ENCODE data around the gene DIO1. TPM values are rescaled to one million over a fixed set of nuclear protein-coding genes. Genes with fewer than 3 reads are reported as not detected.

DIO1 gene
- total RNA-seq, 2 donors from 2014 or later = not detected

DNA sequence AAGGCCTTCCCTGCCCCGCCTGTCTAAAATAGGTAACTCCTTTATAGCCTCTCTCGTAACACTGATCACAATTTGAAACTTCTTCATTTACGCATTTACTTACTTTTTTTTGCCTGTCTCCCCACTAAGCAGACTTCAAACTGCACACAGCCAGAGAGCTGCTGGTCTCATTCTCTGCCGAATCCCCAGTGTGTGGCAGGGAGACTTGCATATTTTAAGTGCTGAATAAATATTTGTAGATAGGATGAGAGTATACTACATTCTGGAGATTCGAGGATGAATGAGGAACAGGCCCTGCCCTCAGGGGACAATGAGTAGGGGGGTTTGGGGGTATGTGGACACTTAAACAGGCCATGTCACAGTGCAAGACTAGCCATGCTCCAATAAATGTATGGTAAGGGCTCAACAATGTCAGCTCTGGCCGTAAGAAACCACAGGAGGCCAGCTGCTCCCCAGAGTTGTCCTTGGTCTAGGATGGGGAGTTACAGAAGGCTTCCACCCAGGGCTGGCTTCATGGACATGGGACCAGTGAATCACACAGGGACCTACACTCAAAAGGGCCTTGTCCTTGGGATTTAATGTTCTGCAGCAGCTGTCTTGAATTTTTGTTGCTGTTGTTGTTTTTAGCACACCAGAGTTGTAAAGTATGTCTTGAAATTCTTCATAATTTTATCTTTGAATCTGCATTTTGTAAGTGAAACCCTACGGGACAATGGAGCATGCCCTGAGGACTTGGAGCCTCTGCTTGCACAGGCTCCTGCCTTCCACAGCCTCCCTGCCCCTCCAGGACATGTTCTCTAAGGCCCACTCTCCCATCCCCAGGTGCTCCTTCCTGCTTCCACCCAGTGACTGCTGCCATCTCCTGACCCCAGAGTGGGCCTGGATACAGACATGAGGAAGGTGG, 8.5 kb downstream of the DIO1 start:
- H3K9me3 ChIP-seq (ENCODE audit: control insufficient read depth, low read length, poor library complexity, severe bottlenecking) = no peaks in the 10 kb centered on the region
- DNase-seq = no peak
- Mint-ChIP-seq H3K36me3 (ENCODE audit: low read depth) (no peaks in the 10 kb centered on the region), H3K27ac (no peak overlapping the region), H3K27me3 (no peaks in the 10 kb centered on the region), H3K4me3 (no peak overlapping the region), H3K4me1 (peaks cover 2% of the 10 kb centered on the region)
- no peak for ATAC-seq

DNA sequence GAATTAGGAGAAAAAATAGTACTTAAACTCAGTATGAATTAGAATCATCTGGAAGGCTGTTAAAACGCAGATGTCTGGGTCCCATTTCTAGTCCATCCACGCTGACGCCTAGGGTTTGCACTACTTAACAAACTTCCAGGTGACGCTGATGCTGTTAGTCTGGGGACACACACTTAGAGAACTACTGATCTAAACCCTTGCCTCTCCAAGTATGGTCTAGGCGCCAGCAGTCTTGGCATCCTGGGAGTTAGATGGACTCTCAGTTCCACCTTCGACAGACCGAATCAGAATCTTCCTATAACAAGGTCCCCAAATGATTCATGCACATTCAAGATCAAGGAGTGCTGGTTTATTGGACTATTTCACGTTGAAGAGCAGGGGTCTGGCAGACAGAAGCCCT, 11.5 kb downstream of the DIO1 start:
- peaks cover 2% of the 10 kb centered on the region for H3K4me1 Mint-ChIP-seq
- DNase-seq (no peak), ATAC-seq (no peak)
- H3K36me3 Mint-ChIP-seq (ENCODE audit: low read depth) = no peaks in the 10 kb centered on the region
- no peaks in the 10 kb centered on the region for H3K27me3 Mint-ChIP-seq
- no peaks in the 10 kb centered on the region for H3K9me3 ChIP-seq (ENCODE audit: control insufficient read depth, low read length, poor library complexity, severe bottlenecking)
- no peak overlapping the region for H3K4me3 Mint-ChIP-seq
- H3K27ac Mint-ChIP-seq = no peak overlapping the region

DNA sequence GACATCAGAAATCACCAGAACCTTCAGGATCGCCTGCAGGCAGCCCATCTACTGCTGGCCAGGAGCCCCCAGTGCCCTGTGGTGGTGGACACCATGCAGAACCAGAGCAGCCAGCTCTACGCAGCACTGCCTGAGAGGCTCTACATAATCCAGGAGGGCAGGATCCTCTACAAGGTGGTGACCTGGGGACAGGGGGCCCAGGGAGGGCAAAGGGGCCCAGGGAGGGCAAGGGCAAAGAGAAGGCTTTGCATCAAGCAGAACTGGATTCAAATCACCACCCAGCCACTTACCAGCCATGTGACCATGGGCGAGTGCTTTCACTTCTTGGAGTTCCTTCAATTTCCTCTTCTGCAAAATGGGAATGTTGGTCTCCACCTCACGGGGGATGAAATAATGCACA, 12.1 kb downstream of the DIO1 start:
- no peaks in the 10 kb centered on the region for H3K9me3 ChIP-seq (ENCODE audit: control insufficient read depth, low read length, poor library complexity, severe bottlenecking)
- Mint-ChIP-seq H3K27ac (no peak overlapping the region), H3K4me3 (no peak overlapping the region), H3K36me3 (ENCODE audit: low read depth) (no peaks in the 10 kb centered on the region), H3K4me1 (peaks cover 2% of the 10 kb centered on the region), H3K27me3 (no peaks in the 10 kb centered on the region)
- ATAC-seq (no peak), DNase-seq (no peak)

DNA sequence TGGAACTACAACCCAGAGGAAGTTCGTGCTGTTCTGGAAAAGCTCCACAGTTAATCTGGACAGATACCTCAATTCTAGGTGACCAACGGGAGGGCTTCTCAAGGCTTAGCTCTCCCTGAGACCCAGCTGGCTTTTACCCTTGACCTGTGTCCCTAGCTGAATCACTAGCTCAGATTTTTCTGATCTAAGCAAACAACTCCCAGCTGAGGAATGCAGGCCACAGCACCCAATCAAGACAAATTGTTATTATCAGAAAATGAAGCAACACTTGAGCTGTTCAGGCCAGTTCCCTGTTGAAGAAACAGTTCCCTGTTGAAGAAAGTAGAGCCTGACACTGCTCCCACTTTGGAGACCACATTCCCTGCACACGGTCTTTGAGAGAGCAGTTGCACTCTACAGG, 16.0 kb downstream of the DIO1 start:
- Mint-ChIP-seq H3K36me3 (ENCODE audit: low read depth) (peaks cover 4% of the 10 kb centered on the region), H3K27ac (no peak overlapping the region), H3K4me3 (no peak overlapping the region), H3K27me3 (no peaks in the 10 kb centered on the region), H3K4me1 (no peaks in the 10 kb centered on the region)
- ATAC-seq (no peak), DNase-seq (no peak)
- no peaks in the 10 kb centered on the region for H3K9me3 ChIP-seq (ENCODE audit: control insufficient read depth, low read length, poor library complexity, severe bottlenecking)

DNA sequence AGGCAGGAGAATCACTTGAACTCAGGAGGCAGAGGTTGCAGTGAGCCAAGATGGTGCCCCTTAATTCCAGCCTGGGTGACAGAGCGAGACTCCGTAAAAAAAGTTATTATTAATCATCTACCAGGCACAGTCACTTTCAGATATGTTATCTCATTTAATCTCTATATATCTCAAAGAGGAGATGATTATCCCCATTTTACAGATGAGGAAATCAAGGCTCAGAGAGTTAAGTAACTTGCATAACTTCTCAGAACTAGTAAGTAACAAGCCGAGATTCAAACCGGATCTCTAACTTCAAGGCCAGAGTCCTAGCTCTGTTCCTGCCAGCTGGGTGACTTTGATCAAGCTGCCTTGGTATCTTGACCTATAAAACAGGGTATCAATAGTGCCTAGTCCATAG, 17.5 kb downstream of the DIO1 start:
- Mint-ChIP-seq H3K4me3 (no peak overlapping the region), H3K36me3 (ENCODE audit: low read depth) (peaks cover 4% of the 10 kb centered on the region), H3K4me1 (no peaks in the 10 kb centered on the region), H3K27me3 (no peaks in the 10 kb centered on the region), H3K27ac (no peak overlapping the region)
- ATAC-seq = no peak
- DNase-seq = no peak
- H3K9me3 ChIP-seq (ENCODE audit: control insufficient read depth, low read length, poor library complexity, severe bottlenecking) = no peaks in the 10 kb centered on the region

DNA sequence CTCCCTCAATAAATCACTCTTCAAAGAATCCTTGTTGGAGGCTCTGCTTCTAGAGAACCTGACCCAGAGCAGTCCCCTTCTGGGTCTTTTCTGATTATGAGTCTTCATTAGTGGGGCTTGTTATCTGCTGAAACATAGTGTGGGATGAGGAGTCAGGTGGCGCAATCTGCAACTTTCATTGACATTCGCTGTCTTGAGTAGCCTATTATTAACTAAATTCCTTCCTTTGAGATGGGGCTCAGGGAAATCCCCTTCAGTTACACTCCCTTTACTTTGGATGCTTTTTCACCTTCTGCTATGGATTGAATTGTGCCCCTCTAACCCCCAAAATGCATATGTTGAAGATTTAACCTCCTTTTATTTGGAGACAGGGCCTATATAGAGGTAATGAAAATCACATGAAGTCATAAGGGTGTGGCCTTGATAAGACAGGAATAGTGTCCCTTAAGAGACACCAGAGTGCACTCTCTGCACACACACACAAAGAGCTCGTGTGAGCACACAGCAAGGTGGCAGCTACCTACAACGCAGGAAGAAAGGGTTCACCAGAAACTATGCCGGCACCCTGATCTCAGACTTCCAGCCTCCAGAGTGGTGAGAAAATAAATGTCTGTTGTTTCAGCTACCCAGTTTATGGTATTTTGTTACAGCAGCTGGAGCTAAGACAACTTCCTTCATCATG, 19.5 kb downstream of the DIO1 start:
- Mint-ChIP-seq H3K4me1 (no peaks in the 10 kb centered on the region), H3K27me3 (no peaks in the 10 kb centered on the region), H3K36me3 (ENCODE audit: low read depth) (peaks cover 6% of the 10 kb centered on the region), H3K4me3 (no peak overlapping the region), H3K27ac (no peak overlapping the region)
- DNase-seq (no peak), ATAC-seq (no peak)
- no peaks in the 10 kb centered on the region for H3K9me3 ChIP-seq (ENCODE audit: control insufficient read depth, low read length, poor library complexity, severe bottlenecking)

DNA sequence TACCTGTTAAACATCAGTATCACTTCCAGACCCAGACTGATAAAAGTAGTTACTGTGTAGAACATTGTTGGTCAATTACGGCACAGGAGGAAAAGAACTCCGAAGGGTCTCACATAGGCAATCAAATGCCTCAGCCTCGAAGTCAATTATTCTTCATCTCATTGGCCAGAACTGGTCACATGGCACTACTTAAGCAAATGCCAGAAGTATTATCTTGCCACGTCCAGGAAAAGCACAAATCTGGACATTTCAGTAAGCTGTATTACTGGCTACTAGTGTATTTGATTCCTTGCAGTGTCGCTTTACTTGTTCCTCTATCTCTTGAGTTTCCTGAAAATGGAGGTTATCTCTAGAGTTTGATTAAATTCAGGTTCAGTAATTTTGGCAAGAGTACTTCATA, 24.4 kb downstream of the DIO1 start:
- H3K4me1 Mint-ChIP-seq = peaks cover 5% of the 10 kb centered on the region
- no peaks in the 10 kb centered on the region for H3K27me3 Mint-ChIP-seq

DNA sequence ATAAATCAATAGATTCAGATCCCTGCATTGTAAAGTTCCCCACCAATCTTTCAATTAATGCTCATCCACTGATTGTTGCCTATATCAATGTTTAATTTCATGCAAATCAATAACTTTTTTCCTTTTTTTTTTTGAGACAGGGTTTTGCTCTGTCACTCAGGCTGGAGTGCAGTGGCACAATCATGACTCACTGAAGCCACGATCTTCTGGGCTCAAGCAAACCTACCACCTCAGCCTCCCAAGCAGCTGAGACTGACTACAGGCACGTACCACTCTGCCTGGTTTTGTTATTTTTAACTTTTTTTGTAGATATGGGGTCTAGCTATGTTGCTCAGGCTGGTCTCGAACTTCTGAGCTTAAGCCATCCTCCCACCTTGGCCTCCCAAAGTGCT, 25.7 kb downstream of the DIO1 start:
- peaks cover 5% of the 10 kb centered on the region for H3K4me1 Mint-ChIP-seq
- no peak for ATAC-seq
- no peak overlapping the region for H3K4me3 Mint-ChIP-seq
- no peaks in the 10 kb centered on the region for H3K27me3 Mint-ChIP-seq
- peak overlapping the region; percentile 73 for H3K27ac Mint-ChIP-seq
- H3K36me3 Mint-ChIP-seq (ENCODE audit: low read depth) = peaks cover 2% of the 10 kb centered on the region
- no peak for DNase-seq
- no peaks in the 10 kb centered on the region for H3K9me3 ChIP-seq (ENCODE audit: control insufficient read depth, low read length, poor library complexity, severe bottlenecking)

More for the DNA sequence above, 24.4 kb downstream of the DIO1 start:
- DNase-seq (no peak), ATAC-seq (no peak)
- no peak overlapping the region for H3K27ac Mint-ChIP-seq
- peaks cover 2% of the 10 kb centered on the region for H3K36me3 Mint-ChIP-seq (ENCODE audit: low read depth)
- no peaks in the 10 kb centered on the region for H3K9me3 ChIP-seq (ENCODE audit: control insufficient read depth, low read length, poor library complexity, severe bottlenecking)
- H3K4me3 Mint-ChIP-seq = no peak overlapping the region

DNA sequence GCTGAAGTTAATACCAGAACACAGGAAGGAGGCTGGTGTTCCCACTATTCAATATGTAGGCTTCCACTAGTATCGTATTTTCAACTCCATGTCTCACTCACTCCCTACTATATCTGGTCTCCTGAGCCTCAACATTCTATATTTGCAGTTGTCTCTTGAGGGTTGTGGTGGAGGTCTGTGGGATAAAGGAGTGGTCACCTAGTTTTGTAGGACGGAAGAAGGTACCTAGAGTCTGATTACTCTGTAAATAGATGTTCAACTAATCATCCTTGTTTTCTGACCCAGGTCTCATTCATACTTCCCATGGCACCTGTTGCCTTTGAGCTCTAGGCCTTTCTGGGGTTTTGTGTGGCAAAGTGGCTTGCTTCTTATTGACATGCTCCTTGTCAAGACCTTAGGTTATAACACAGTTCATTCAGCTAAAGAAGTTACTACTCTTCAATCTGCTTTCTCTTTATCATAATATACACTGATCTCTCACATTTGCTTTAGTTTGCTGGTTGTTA, 33.4 kb downstream of the DIO1 start:
- no peak overlapping the region for H3K4me3 Mint-ChIP-seq
- peaks cover 5% of the 10 kb centered on the region for H3K4me1 Mint-ChIP-seq
- no peaks in the 10 kb centered on the region for H3K27me3 Mint-ChIP-seq
- H3K9me3 ChIP-seq (ENCODE audit: control insufficient read depth, low read length, poor library complexity, severe bottlenecking) = no peaks in the 10 kb centered on the region
- DNase-seq (no peak), ATAC-seq (no peak)
- peaks cover 7% of the 10 kb centered on the region for H3K36me3 Mint-ChIP-seq (ENCODE audit: low read depth)
- peak overlapping the region; percentile 24 for H3K27ac Mint-ChIP-seq

DNA sequence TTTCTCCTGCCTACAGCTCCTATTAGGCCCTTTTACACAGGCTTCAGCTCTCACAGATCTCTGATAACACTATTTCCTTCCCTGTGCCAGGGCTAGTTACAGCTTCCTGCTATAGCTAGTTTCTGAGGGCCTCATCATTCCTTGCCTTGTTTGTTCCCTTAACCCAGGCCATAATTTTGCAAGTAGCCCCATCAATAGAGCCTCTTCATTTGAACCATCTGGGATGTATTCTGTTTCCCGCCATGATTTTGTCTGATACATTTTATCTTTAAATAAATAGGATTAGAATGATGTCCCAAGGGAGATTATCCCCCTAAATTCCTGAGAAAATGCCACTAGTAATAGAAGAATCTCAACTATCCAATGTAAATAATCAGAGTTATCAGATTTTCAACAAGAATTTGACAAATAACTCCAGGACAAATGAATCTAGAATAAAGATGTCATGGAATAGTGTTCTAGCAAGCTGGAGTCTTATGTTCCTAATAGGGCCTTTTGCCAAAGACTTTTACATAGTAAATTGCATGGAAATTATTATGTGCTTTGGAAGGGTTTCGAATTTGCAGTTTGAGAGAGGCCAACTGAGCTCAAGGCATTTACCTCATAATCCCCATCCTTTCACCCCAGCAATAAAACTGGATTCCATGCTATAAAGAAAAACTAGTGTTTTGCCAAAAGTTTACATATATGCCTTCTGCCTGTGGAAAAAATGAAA, 35.4 kb downstream of the DIO1 start:
- Mint-ChIP-seq H3K27ac (peak overlapping the region; percentile 37), H3K27me3 (no peaks in the 10 kb centered on the region), H3K4me1 (peaks cover 5% of the 10 kb centered on the region), H3K36me3 (ENCODE audit: low read depth) (peaks cover 7% of the 10 kb centered on the region), H3K4me3 (no peak overlapping the region)
- H3K9me3 ChIP-seq (ENCODE audit: control insufficient read depth, low read length, poor library complexity, severe bottlenecking) = no peaks in the 10 kb centered on the region
- DNase-seq (no peak), ATAC-seq (no peak)

DNA sequence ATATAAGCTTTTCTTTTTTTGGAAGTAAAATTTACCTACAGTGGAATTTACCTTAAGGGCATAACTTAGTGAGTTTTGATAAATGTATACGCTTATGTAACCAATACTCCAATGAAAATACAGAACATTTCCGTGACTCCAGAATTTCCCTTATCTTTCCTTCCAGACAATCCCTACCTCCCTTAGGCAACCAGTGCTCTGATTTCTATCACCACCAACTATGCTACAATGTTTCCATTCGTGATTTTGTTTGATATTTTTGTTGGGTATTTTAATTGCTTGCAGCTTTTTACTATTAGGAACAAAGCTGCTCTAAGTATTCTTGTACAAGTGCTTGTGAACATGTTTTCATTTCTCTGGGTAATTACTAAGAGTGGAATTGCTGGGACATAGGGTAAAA, 36.9 kb downstream of the DIO1 start:
- no peak for ATAC-seq
- H3K4me1 Mint-ChIP-seq = peaks cover 5% of the 10 kb centered on the region
- peaks cover 7% of the 10 kb centered on the region for H3K36me3 Mint-ChIP-seq (ENCODE audit: low read depth)
- no peaks in the 10 kb centered on the region for H3K27me3 Mint-ChIP-seq
- no peak overlapping the region for H3K4me3 Mint-ChIP-seq
- no peak for DNase-seq
- no peaks in the 10 kb centered on the region for H3K9me3 ChIP-seq (ENCODE audit: control insufficient read depth, low read length, poor library complexity, severe bottlenecking)
- no peak overlapping the region for H3K27ac Mint-ChIP-seq

DNA sequence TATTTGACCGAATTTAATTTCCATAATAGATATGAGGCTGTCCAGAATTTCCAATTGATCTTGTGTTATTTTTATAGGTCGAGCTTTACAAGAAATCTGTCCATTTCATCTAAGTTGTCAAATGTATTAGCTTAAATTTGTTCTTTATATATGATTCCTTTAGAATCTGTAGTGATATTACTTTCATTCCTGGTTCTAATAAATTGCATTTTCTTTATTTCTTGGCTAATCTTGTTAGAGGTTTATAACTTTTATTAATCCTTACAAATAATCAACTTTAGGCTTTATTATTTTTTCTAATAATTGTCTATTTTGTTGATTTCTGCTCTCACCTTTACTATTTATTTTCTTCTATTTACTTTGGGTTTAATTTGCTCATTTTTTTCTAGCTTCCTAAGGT, 37.5 kb downstream of the DIO1 start:
- H3K36me3 Mint-ChIP-seq (ENCODE audit: low read depth) = peaks cover 7% of the 10 kb centered on the region
- H3K4me3 Mint-ChIP-seq = no peak overlapping the region
- no peak overlapping the region for H3K27ac Mint-ChIP-seq
- DNase-seq (no peak), ATAC-seq (no peak)
- H3K9me3 ChIP-seq (ENCODE audit: control insufficient read depth, low read length, poor library complexity, severe bottlenecking) = no peaks in the 10 kb centered on the region
- H3K4me1 Mint-ChIP-seq = peaks cover 5% of the 10 kb centered on the region
- H3K27me3 Mint-ChIP-seq = no peaks in the 10 kb centered on the region

DNA sequence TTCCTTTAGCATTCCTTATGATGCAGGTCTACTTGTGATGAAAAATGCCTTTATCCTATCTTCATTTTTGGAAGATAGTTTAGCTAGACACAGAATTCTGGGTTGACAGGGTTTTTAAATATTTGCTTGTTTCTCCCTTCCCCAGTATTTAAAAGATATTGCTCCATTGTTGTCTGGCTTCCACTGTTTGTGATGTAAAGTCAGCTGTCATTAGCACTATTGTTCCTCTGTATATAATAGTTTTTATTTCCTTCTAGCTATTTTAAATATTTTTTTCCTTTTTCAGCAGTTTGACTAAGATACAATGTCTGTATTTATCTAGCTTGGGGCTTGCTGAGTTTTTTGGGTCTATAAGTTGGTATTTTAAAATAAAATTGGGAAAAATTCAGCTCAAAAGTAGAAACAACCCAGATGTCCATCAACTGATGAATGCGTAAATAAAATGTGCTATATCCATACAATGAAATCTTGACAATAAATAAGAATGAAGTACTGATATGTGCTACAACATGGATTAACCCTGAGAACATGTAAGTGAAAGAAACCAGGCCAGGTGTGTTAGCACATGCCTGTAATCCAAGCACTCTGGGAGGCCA, 40.3 kb downstream of the DIO1 start:
- H3K4me3 Mint-ChIP-seq = no peak overlapping the region
- H3K27me3 Mint-ChIP-seq = no peaks in the 10 kb centered on the region
- peaks cover 4% of the 10 kb centered on the region for H3K36me3 Mint-ChIP-seq (ENCODE audit: low read depth)
- H3K4me1 Mint-ChIP-seq = peaks cover 5% of the 10 kb centered on the region
- H3K9me3 ChIP-seq (ENCODE audit: control insufficient read depth, low read length, poor library complexity, severe bottlenecking) = no peaks in the 10 kb centered on the region
- DNase-seq (no peak), ATAC-seq (no peak)
- no peak overlapping the region for H3K27ac Mint-ChIP-seq

Measured in T-helper 17 cell (primary cell).